Activated B cell treated with CpG ODN at 0.5 μM for 24 hours (primary cell): ENCODE data around the gene ZNF521. TPM values are rescaled to one million over a fixed set of nuclear protein-coding genes. Genes with fewer than 3 reads are reported as not detected.

Experiments used
- ATAC-seq: fragments of 200-7000 bp; cut with Tn5 transposase; one replicate; pipeline ENCODE4 v1.10.0; 2021; ENCODE audit warnings: low read depth, mild to moderate bottlenecking, moderate library complexity
- CTCF ChIA-PET: fragments of 350-600 bp; sonication (Branson Sonifier 250); formaldehyde crosslinking; loops from one replicate; lab custom pipeline; 2021; ENCODE audit warnings: antibody characterized with exemption; lab: Charles Lee
- POLR2A ChIA-PET: fragments of 350-600 bp; sonication (Branson Sonifier 250); formaldehyde crosslinking; loops from one replicate; lab custom pipeline; 2021; ENCODE audit warnings: antibody characterized with exemption; lab: Charles Lee
- DNase-seq: peaks from one replicate; pipeline ENCODE4 v3.0.0; 2022
- H3K27ac Mint-ChIP-seq: one replicate; pipeline ENCODE4 v1.8.0; 2020; ENCODE audit warnings: mixed read lengths
- H3K27me3 Mint-ChIP-seq: one replicate; pipeline ENCODE4 v1.8.0; 2021; ENCODE audit warnings: mixed read lengths
- H3K36me3 Mint-ChIP-seq: one replicate; pipeline ENCODE4 v1.8.0; 2021; ENCODE audit warnings: low read depth, mixed read lengths
- H3K4me1 Mint-ChIP-seq: one replicate; pipeline ENCODE4 v1.8.0; 2021; ENCODE audit warnings: mixed read lengths
- H3K4me3 Mint-ChIP-seq: one replicate; pipeline ENCODE4 v1.8.0; 2020; ENCODE audit warnings: mild to moderate bottlenecking, mixed read lengths
- H3K9me3 Mint-ChIP-seq: one replicate; pipeline ENCODE4 v1.8.0; 2020; ENCODE audit warnings: mixed read lengths
- CTCF ChIP-seq: fragments of 200-600 bp; IDR thresholded peaks from one replicate; pipeline ENCODE4 v1.8.0; 2022; ENCODE audit warnings: antibody characterized with exemption, mild to moderate bottlenecking
- intact Hi-C: fragments of 100-400 bp; cut with micrococcal nuclease; formaldehyde crosslinking; loops from one replicate; pipeline ENCODE4 v1.15.1; 2024
- total RNA-seq: library from RNA; stranded (reverse); gene quantifications from 2 replicates; pipeline ENCODE4 v1.2.3, GENCODE V29; 2022

The ZNF521 gene
- total RNA-seq = 0.16 and 0.61 TPM in 2 replicates

- peak; percentile 90 for ATAC-seq
- no peak for TF ChIP-seq CTCF
- DNase-seq = peak; percentile 46
- Mint-ChIP-seq H3K27ac (peak within 1 kb of the TSS; percentile 42), H3K4me1 (peaks cover 23% of the 10 kb centered on the region), H3K27me3 (peaks cover 39% of the 10 kb centered on the region), H3K36me3 (peaks cover 2% of the 10 kb centered on the region), H3K9me3 (no peaks in the 10 kb centered on the region), H3K4me3 (peak within 1 kb of the TSS; percentile 83)
- ChIA-PET POLR2A (no interaction called here), CTCF (no interaction called here)
- intact Hi-C loops = loop anchor here (1.0 to 5.0 kb wide), 7 partner anchors 13 to 955 kb away; partner anchors contain the start of genes OSBPL1A, SS18 and TAF4B
Measured at GRCh38 chr18:25351777-25352628, at the start of gene ZNF521. Gene ZNF521, minus strand, starts transcription at chr18:25352166. Its CDS starts 1,220 bp downstream, at chr18:25350946.

- ChIA-PET CTCF (no interaction called here), POLR2A (no interaction called here)
- intact Hi-C loops = no loop called here
- DNase-seq (no peak), ATAC-seq (no peak)
- TF ChIP-seq CTCF = no peak
- Mint-ChIP-seq H3K4me1 (no peaks in the 10 kb centered on the region), H3K36me3 (no peaks in the 10 kb centered on the region), H3K27ac (no peak overlapping the region), H3K4me3 (no peak overlapping the region), H3K27me3 (no peaks in the 10 kb centered on the region), H3K9me3 (peaks cover 4% of the 10 kb centered on the region)
Measured at GRCh38 chr18:25399554-25399953, 47.6 kb upstream of the ZNF521 start.

- CTCF ChIA-PET = no interaction called here
- intact Hi-C loops = no loop called here
- DNase-seq (no peak), ATAC-seq (no peak)
- no peak overlapping the region for H3K27ac Mint-ChIP-seq
- H3K27me3 Mint-ChIP-seq = no peaks in the 10 kb centered on the region
- no peaks in the 10 kb centered on the region for H3K4me1 Mint-ChIP-seq
- POLR2A ChIA-PET = no interaction called here
- H3K4me3 Mint-ChIP-seq = no peak overlapping the region
- H3K36me3 Mint-ChIP-seq = no peaks in the 10 kb centered on the region
- TF ChIP-seq CTCF = no peak
- peaks cover 8% of the 10 kb centered on the region for H3K9me3 Mint-ChIP-seq
Measured at GRCh38 chr18:25392192-25392591, 40.2 kb upstream of the ZNF521 start.

GRCh38 chr18:25373432-25374179 lies 21.6 kb upstream of the ZNF521 start:
- Mint-ChIP-seq H3K4me1 (no peaks in the 10 kb centered on the region), H3K36me3 (no peaks in the 10 kb centered on the region), H3K4me3 (no peak overlapping the region), H3K9me3 (no peaks in the 10 kb centered on the region), H3K27me3 (peaks cover 17% of the 10 kb centered on the region), H3K27ac (no peak overlapping the region)
- intact Hi-C loops = no loop called here
- no peak for DNase-seq
- POLR2A ChIA-PET = no interaction called here
- no peak for TF ChIP-seq CTCF
- CTCF ChIA-PET = interaction anchor here (0.7 kb wide), 1 partner anchor 384 kb away, joined by 3 read pairs; no protein-coding TSS in a partner anchor
- ATAC-seq = no peak

- Mint-ChIP-seq H3K36me3 (no peaks in the 10 kb centered on the region), H3K4me3 (no peak overlapping the region), H3K27me3 (peaks cover 7% of the 10 kb centered on the region), H3K27ac (no peak overlapping the region), H3K9me3 (no peaks in the 10 kb centered on the region), H3K4me1 (no peaks in the 10 kb centered on the region)
- CTCF ChIA-PET = no interaction called here
- intact Hi-C loops = no loop called here
- POLR2A ChIA-PET = no interaction called here
- no peak for ATAC-seq
- DNase-seq = no peak
- no peak for TF ChIP-seq CTCF
Measured at GRCh38 chr18:25370391-25370790, 18.4 kb upstream of the ZNF521 start.
